Left hindlimb (tissue), 1 donor: ENCODE results near the gene HOXA7.

Experiments used
- DNase-seq: peaks from one replicate; pipeline ENCODE4 v3.0.0-alpha.2; 2018

The HOXA7 gene

DNA sequence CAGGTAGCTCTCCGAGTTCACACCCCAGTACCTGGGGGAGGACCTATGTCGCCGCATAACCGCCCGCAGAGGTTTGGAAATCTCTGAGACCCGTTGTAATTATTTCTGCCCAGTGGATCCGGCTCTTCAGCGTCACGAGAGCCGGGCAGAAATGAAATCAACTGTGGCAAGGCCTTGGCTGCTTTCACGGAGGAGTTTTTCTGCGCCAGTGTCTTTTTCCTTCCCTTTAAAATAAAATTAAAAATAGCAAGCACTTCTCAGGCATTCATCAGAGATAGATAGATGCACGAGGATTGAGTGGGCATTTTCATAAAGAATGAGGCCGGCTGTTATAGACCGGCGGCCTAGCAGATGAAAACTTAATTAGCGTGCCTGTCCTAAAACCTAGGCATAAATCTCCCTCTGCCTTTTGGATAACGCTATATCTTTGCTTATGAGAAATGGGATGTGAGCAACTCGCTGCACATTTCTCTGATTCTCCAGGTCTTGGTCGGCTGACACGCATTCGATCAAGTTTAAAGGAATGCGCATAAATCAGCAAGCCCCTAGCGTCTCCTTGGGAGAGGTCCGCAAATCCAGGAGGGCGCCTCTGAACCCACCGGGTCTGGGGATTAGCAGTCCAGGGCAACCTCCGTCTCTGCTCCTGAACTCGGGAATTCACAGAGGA lies 37.0 kb upstream of the HOXA7 start:
- no peak for DNase-seq

DNA sequence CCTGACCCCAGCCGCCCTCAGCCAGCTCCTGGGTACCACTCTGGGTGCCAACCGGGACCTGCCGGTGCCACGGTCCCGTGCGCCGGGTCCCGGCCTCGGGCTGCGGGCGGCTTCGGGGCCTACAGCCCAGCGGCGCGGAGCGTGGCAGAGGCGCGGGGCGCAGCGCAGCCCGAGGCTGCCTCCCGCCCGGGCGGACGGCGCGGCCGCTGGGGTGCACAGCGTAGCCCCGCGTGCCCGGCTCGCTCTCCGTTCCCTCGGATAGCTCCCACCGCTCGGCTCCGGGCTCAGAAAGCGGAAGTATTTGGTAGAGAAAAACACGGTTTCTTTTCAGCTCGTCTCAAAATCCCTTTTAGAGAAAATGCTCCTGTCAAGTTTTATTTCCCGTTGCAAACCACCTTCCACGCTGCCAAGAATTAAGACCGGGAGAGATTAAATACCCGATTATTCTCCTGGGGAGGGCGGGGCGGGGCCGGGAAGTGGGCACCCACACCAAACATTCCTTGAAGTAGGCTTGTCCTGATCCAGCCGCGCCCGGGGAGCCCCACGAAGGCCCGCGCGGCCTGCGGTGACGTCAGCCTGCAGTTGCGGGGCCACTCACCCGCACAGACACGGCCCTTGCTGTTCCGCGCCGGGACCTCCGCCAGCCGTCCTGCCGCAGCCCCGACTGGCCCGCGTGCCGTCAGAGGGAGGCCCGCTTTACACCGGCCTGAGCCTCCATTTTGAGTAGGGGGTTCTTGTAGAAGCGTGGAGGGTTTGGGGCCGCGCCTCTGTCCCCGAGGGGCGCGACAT lies 36.3 kb upstream of the HOXA7 start:
- DNase-seq = peak; percentile 56

DNA sequence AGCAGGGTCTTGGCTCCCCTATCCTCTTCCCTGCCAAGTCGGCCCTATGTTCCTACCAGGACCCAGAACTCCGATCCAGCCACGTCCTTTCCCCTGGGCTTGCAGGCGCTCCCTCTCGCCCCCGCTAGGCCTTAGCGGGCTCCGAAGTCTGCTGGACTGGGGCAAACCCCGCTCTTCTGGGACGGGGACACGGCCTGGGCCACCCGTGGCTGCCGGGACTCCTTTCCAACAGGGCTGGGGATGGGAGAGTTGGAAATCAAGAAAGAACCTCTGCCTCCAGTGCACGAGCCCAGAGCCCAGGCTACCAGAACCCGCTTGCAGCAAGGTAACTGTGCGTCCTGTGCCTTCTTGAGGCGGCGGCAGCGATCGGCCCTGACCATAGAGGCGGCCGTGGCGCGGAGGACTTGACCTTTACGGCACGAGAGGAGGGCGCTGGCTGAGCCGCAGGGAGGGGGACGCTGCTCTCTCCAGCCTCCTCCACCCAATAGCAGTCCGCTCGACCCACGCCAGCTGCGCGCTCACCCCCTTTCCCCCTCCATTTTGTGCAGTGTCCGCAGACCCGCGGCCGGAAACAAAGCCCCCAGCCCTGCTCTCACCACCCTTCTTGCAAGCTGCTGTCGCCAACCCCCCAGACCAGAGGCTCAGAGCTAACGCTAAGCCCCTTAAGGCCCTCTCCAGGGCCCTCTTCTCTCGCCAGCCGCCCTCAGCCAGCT lies 35.5 kb upstream of the HOXA7 start:
- DNase-seq = peak; percentile 67

DNA sequence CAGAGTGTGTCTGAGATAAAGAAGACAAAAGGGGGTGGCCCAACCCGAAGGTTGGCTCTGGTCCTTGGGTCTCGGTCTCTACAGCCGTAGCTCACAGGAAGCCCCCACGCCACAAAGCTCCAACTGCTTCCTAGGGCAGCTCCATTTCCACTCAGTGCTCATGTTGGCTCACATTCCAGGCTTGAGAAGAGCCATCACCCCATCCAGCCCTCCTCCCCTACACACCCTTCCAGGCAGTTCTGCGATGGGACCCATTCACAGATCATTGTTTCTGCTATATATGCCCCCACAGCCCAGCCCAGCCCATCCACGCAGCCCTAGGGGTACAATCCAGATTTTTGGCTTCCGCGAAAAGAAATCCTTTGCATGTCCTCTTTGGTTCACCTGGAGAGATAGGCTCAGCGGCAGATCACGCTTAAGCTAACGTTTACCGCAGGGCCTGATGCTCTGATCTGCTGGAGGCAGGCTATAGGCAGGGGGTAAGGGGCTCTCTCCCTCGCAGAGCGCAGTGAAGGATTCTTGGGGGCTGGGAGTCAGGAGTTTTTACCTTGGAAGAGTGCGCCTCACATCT lies 34.8 kb upstream of the HOXA7 start:
- peak; percentile 25 for DNase-seq

DNA sequence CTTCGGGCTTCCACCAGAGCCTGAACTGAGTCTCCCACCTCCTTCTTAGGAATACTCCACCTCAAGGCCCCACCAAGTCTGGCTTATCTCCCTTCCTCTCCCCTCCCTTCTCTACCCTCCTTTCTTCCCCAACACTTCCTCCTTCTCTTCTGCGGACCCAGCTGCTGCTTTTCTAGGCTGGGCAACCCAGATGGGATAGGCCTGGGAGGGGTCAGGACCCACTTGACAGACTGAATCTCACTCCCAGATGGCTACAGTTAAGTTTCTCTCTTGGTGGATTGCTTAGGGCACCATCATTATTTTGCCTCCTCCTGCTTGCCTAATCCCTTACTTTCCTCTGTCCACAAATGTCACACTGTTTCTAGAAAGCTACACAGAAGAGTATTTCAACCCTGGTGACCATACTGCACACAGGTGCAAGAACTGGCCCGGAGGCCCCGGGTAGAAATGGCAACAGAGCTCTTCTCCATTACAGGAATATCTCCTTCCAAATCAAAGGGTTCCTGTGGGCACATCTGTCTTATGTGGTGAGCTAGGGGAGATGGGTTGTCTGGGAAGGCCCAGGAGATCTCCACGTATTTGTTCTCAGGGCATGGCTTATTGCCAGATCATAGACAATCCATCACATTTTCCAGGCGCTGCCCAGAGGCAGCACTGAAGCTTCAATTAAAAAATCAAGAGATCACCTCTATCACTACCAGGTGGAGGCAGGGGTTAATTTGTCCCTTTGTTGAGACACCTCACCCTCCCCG lies 33.7 kb upstream of the HOXA7 start:
- peak; percentile 28 for DNase-seq

DNA sequence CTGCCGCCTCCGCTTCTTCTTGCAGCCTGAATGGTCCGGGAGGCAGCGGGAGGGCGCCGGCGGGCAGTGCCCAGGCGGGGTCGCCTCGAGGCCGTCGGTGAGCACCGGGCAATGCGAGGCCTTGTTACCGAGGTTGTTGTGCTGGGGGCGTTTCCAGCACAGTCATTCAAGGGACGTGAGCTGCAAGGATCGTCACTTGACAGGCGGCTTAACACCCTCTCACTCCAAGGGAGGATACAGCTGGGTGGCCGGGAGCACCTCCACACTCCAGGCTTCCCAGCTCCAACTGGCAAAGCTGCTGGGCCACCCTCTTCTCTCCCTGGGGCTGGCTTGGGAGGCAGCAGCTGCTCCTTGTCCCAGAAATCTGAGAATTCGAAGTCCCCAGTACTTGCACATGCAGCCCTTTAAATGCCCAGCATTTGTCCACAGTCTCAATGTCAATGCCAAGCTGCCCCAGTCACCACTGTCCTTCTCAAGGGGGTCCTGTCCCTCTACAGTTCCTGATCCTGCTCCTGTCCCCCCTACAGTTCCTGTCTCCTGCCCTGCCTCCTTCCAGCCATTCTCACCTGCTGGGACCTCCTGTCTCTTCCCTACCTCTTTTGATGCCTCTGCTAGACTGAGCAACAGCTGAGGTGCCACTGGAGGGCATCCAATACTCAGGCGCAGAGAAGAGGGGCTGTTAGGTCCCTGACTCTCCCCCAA lies 33.0 kb upstream of the HOXA7 start:
- peak; percentile 45 for DNase-seq

DNA sequence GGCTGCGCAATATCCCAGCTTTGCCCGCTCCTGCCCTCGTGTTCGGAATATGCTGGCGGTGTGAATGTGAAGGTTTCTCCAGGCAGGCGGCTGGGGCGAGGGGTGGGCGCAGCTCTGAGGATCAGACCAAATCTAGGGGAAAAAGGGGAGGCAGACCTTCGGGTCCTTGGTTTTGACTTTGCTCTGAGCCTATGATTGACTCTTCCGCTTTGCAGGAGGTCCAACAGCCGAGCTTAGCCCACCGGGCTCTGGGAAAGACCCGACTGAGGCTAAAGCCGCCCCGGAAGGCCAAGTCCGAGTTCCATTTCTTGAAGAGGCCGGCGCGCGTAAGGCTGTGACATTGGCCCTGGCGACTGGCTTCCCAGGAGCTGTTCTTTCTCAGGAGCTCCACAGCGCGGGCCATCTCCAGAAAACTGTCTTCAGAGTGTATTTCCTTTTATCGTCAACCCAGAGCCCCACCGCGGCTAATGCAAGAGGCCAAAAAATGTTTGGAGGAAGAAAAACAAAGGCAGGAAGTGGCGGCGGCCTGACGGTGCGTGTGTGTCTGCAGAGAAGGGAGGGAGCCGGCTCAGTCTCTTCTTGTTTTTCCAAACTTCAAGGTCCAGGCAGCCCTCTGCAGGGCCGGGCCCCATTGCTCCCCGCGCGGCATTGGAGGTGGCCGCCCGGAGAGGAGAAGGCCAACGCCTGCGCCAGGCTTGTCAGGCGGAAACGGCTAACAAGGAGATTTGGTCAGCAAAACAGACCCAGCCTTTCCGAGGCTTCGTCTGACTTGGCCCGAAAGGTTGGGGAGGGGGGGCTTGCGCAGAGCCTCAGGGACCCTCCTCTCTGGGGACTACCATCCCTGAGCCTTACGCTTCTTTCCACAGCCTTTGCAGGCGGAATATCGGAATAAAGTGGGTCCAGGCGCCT lies 32.2 kb upstream of the HOXA7 start:
- peak; percentile 64 for DNase-seq

DNA sequence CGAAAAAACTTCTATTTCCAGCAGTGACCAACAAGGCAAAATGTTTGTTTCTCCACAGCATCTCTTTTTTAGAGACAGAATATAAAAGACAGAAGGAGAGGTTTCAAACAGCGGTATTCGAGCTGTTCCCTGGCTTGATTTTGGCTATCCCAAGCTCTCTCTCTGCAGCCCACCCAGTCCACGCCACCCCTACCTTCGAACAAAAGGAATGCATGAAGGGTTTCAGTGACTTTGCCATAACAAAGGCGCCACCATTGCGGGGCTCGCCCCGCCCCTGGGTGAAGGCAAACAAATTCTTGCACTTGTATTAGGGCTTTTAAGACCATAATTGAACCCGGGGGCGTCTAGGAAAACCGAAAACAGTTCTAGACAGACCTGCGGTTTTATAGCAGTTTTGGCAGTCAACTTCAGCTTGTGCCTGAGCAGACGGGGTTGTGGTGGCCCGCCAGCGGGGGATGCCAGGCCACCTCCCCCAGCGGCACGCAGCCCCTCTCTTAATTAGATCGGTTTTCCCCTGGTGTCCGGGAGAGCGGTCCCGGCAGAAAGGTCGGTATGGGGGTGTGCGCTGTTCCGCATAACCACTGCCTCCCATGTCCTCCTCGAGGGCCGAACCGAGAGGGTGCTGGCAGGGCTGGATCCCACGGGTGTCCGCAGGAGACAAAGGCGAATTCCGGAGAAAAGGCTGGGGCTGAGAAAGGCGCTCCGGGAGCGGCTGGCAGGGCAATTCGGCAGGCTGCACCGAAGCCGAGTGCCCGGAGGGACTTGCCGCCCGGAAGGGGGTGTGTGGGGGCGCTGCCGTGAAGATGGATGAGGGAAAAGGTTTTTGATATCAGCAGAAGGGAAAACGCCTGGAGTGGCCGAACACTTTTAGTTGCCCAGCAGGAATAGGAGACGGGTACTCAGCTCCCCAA lies 31.3 kb upstream of the HOXA7 start:
- peak; percentile 46 for DNase-seq

DNA sequence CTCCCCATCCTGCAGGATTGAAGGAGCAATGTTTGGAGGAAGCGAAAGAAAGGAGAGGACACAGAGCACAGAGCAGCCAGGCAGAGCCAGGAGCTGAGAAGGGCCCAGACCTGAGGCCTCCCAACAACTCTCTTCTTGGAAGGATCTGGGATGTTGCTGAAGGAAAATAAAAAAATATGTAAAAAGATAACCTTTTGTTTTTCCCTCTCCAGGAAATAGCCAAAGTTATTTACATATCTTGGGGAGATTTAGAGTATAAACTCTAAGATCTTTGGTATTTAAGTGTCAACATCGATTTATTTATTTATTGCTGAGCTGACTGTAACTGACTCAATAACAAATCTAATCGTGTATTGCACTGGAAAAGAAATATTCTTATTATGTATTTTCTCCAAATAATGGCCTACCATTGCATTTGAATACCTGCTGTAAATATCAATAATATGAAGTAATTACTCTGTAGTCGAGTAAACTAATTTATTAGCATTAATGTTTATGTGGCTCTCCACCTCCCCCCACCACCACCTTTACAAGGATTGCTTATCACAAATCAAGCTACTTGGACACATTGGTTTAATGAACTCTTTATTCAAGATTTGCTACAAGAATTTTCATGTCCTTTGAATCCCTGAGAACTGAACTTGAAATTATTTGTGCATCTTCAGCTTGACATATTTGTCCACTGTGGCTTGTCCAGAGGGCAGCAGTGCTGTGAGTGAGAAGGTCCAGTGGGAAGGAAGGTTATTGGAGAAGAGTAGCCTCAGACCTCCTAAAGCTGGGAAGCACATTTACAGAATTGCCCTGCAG lies 30.4 kb upstream of the HOXA7 start:
- DNase-seq = peak; percentile 22

DNA sequence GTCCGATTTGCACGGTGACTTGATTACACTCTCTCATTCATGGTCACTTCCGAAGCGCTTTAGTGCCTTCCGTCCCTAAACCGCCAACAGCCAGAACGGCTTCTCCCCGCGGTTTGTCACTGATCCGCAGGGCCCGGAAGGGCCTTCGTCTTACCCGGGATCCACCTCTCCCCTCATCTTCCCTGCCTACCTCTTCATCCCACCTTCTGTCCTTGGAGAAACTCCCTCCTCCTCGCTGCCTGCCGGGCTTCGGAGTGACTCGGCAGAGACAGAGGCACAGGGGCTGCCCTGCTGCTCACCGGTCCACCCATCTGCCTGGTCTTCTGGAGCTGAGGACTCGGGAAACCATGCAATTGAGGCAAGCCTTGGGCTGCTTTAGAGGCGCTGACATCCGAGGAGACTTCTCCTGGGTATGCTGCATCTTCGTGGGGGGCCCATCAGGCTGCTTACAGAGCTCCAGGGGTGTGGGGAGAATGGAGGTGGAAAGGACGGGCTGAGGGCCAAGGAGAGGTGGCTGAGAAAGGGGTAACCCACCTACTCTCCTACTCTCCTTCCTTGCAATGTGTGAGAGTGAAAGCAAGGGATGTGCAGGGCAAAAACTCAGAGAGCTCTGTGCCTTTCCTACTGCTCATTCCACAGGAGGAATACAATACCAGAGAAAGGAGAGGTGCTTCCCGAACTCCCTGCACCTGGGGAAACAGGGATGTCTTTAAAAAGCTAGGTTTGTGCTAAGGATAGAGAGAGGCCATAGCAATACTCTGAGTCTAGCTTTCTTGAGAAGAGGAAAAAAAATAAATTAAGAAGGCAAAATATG lies 29.6 kb upstream of the HOXA7 start:
- DNase-seq = peak; percentile 51

DNA sequence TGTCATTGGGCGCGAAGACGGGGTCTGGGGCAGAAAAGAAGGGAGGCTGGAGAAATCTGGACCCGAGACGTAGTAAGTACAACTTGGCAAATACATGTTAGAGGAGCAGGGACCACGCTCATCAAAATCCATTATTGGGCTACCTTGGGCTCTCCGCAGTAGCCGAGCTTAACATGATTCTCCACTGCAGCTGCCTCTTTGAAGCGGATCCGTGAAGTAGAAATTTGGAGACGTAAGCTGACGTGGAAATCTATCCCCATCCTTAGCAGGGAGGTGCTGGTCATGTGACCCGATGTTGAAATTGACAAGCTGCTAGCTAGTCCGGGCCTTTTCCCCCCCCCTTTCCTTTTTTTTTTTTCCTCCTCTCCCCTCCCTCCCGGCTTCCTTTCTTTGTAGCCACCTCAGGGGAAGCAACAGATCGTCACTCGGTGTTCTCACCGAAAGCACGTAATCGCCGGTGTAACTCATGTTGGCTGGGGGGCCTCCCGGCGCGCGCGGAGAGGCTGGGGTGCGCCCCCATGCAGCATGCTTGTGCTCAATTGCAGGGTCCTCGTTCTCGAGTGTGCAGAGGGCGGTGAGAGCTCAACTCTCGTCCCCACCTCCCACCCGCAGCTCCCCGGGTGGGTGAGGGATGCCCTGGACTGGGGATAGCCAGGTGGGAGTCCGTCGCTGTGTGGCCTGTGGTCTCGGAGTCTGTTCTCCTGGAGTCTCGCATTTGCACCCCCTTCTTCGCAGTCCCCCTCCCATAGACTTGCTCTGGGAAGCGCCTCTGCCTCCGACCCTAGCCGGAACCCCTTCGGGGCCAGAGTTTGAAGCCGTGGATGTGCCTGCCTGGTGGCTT lies 28.8 kb upstream of the HOXA7 start, which contains the start of gene HOXA11:
Gene HOXA11 (minus strand): TSS at position 220 of the 841 bp plus-strand sequence. CDS start 88 bp downstream, at position 132.
- DNase-seq = peak; percentile 86

DNA sequence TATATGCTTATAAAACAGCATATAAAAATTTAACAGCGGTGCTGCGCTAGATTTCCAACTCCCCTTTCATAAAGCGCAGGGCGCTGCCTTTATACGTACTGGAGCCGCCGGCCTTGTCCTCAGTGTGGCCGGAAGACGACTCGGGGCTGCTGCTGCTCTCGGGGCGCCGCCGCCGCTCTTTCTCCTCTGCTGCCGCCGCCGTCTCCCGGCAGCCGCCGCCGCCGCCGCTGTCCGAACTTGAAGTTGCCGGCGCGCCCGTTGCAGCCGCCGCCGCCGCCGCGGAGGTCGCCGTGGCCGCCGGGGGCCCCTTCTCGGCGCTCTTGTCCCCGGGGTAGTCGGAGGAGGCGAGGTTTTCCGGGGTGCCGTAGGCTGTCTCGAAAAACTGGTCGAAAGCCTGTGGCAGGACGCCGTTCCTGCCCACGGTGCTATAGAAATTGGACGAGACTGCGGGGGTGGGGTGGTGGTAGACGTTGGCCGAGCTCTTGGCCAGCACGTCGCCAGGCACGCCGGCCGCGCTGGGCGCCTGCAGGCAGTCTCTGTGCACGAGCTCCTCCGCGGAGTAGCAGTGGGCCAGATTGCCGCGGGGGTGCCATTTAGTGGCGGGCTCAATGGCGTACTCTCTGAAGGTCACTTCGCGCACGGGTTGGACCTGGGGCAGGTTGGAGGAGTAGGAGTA lies 28.0 kb upstream of the HOXA7 start:
- peak; percentile 67 for DNase-seq

DNA sequence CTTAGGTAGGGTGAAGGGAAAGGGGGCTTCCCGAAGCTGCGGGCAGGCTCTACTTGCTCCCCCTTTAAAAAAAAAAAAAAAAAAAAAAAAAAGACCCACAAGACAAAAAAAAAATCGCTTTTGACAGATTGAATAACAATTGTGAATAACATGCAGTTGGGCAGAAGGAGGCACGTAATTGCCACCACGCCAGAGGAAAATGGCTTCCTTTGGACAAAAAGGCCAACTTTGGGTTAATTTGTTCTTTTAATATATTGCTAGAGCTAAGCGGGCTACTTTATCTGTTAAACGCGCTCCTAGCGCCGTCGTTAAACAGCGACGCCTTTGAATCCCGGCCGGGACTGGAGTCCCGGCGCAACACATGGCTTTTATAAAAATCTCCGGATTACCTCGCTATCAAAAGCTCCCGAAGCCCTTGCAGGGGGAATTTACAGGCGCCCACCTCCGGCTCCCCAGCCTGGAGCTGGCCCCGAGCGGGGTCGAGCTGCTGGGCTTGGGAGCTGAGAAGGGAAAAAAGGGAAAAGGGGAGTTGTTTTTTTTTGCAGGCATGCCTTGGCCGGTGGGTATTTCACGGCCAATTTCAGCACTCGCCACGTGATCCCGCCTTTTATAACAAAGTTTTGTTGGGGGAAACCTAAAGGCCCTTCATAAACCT lies 27.3 kb upstream of the HOXA7 start:
- peak; percentile 50 for DNase-seq

DNA sequence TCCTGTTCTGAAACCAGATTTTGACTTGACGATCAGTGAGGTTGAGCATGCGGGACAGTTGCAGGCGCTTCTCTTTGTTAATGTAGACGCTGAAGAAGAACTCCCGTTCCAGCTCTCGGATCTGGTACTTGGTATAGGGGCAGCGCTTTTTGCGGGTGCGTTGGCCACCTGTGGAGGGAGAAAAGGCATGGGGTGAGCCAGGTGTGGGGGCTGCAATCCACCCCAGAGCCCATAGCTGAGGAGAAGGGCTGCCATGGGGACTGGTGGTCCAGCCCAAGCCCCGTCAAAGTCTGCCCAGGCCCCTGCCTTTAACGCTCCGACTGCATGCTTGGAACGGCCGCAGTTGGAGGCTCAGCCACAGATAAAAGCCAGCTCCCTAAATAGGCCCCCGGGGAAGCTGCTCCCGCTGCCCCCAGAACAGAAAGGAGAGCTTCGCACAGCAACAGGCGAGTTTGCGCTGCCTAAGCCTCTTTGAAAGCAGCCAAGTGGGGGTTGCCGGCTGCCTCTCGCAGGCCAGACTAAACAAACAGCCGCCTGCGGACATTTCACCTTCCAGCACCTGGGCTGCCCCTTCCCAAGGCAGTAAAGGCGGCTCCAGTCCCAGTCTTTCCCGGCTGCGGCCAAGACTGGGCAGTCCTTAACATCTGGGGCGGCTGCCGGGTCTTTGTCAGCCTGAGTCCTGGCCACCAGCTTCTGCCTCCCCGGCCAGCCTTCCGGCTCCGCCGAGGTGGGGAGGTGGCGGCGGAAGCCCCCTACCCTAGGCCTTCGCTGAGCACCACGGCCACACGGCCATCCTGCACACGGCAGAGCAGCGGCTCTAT lies 26.6 kb upstream of the HOXA7 start:
- peak; percentile 70 for DNase-seq
